GM12872 (cell line): ENCODE data around the gene PANK2.

ENCODE experiments used
- CTCF ChIP-seq: IDR thresholded peaks from 3 replicates; pipeline ENCODE4 v1.5.1; 2011; ENCODE audit warnings: low read depth, mild to moderate bottlenecking, low read length, moderate library complexity; ENCODE audit not compliant: insufficient read depth

Gene PANK2

GRCh38 chr20:3930265-3931206 is 41.3 kb downstream of the PANK2 start:
- no peak for TF ChIP-seq CTCF

GRCh38 chr20:3931664-3932063 is 42.5 kb downstream of the PANK2 start:
- TF ChIP-seq CTCF: no peak

- no peak for TF ChIP-seq CTCF
Observed at GRCh38 chr20:3932277-3932676, 43.1 kb downstream of the PANK2 start.

- no peak for TF ChIP-seq CTCF
Observed at GRCh38 chr20:3932681-3933080, 43.5 kb downstream of the PANK2 start.

GRCh38 chr20:3933218-3933617 is 44.0 kb downstream of the PANK2 start:
- no peak for TF ChIP-seq CTCF

- no peak for TF ChIP-seq CTCF
Observed at GRCh38 chr20:3934624-3935023, 45.4 kb downstream of the PANK2 start.

- TF ChIP-seq CTCF: no peak
Observed at GRCh38 chr20:3935295-3935955, 46.2 kb downstream of the PANK2 start.
